ENCODE measurements around the gene SECTM1.

GRCh38 chr17:82328141-82328993 lies 5.2 kb downstream of the SECTM1 start:
- TF ChIP-seq CTCF (conservative IDR thresholded peaks at IDR 0.05; ENCODE audit: low read depth, low read length) (no peak), EZH2 (IDR thresholded peaks at IDR 0.05; ENCODE audit: low read length, unreplicated experiment) (no peak)

Data from PC-3 (cell line).